Coronary artery (tissue), 2 donors: ENCODE data around the gene SLC19A1.
A peak's percentile ranks its signal among the peaks of the same experiment; 100 is the strongest.

Experiments used
- DNase-seq: peaks from one replicate; pipeline ENCODE4 v3.0.0-alpha.2; 2017; ENCODE audit warnings: low spot score
- H3K27ac ChIP-seq, 2 donors: fragments of 200-600 bp; sonication (generic); one replicate each; pipeline ENCODE4 v1.5.1; 2016 to 2019
- H3K4me3 ChIP-seq: fragments of 200-600 bp; sonication (generic); 2 replicates; pipeline ENCODE4 v1.5.1; 2016; ENCODE audit warnings: mild to moderate bottlenecking, moderate library complexity
- TF ChIP-seq, protein P1 (sequence below): fragments of 200-600 bp; sonication (generic); IDR thresholded peaks from one replicate; pipeline ENCODE4 v1.5.1; 2019; ENCODE audit warnings: antibody characterized with exemption

Gene SLC19A1

DNA sequence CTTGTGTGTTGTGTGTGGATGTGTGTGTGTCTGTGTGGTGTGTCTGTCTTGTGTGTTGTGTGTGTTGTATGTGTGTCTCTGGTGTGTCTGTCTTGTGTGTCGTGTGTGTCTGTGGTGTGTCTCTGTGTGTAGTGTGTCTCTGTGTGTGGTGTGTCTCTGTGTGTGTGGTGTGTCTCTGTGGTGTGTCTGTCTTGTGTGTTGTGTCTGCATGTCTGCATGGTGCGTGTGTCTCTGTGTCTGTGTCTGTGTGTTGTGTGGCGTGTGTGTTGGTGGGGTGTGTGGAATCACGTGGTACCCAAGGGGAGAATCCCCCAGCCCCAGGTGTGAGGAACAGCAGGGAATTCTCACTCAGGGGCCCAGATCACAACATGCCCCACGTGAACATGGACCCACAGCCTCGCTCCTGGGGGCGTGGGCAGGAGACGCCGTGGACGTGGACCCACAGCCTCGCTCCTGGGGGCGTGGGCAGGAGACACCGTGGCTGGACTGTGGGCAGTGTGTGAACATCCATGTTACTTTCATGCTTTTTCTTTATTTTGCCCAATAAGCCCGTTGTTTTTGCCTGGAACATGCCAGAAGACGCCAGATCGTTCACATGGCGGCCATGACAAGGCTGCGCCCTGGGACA is 67.8 kb downstream of the SLC19A1 start:
- no peak for DNase-seq
- TF ChIP-seq, protein P1, sequence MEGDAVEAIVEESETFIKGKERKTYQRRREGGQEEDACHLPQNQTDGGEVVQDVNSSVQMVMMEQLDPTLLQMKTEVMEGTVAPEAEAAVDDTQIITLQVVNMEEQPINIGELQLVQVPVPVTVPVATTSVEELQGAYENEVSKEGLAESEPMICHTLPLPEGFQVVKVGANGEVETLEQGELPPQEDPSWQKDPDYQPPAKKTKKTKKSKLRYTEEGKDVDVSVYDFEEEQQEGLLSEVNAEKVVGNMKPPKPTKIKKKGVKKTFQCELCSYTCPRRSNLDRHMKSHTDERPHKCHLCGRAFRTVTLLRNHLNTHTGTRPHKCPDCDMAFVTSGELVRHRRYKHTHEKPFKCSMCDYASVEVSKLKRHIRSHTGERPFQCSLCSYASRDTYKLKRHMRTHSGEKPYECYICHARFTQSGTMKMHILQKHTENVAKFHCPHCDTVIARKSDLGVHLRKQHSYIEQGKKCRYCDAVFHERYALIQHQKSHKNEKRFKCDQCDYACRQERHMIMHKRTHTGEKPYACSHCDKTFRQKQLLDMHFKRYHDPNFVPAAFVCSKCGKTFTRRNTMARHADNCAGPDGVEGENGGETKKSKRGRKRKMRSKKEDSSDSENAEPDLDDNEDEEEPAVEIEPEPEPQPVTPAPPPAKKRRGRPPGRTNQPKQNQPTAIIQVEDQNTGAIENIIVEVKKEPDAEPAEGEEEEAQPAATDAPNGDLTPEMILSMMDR: no peak

DNA sequence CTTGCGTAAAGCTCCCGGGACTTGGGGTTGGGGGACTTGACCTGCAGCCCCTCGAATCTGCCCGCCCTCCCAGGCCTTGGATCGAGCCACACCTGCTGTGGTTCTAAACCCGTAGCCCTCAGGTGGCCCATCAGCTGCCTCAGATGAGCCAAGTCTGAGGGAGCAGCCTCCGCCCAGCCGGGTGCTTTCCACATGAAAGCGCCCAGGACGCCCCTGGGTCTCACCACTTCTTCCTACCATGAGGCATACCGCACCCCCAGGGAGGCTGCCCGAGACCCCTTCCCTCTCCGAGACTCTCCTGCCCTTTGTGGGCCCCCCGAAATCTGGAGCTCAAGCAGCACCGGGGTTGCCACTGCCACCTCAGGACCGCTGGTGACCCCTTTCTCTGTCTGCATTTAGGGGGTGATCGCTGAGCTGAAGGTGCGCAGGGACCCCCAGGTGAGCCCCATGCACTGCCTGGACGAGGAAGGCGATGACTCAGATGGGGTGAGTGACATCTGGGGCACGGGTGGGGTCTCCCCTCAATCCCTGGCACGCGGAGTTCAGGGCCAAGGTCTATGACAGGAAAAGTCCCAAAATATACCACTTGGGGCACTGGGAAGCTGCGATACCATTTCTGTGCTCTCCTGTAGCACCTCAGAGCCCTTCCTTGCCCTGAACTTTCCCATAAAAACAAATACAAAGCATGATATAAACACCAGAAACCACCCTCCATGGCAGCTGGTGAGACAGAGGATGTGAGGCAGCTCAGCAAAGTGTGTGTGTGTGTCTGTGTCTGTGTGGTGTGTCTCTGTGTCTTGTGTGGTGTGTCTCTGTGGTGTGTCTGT is 68.5 kb downstream of the SLC19A1 start:
- DNase-seq: no peak
- TF ChIP-seq, protein P1: no peak

More for the DNA sequence above, 67.8 kb downstream of the SLC19A1 start:
- Histone ChIP-seq H3K4me3 (no peak overlapping the region), H3K27ac (peak overlapping the region in 1 of 2 donors; percentile 99)

DNA sequence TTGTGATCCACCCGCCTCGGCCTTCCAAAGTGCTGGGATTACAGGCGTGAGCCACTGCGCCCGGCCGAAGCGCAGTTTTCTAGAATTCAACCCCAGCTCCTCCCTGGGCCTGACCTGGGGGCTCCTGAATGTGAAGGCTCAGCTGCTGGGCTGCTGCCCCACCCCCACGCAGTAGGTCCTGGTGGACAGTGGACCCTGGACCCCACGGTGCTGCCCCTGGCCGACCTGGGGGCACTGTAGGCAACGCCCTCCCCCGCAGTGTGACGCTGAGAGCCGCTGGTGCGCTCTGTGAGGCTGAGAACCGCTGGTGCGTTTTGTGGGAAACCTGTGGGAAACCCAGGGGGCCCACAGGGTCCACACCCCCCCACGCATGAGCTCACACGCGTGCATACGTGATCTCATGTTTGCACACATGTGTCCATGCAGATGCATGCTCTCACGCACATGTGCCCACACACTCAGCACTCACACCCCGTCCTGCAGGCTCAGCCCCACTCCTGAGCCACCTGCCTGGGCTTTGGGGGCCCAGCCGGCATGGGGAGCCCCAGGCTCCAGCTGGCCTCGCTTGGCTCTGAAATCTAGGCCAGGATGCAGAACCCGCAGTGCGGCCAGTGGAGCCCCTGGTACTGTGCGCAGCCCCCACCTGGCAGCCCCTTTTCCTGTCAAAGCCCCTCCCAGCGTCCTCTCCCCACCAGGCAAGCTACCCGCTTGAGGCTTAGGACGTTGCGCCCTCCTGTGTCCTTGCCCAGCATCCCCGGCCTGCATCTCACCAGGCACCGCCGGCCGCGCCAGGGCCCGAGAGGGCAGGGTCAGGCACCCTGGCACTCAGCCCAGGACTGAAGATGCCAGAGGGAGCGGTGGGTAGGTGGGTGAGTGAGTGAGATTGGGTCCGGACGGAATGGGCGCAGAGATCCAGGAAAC is 69.5 kb downstream of the SLC19A1 start:
- DNase-seq: no peak
- TF ChIP-seq, protein P1: no peak
- peak overlapping the region in 1 of 2 donors; percentile 99 for H3K27ac ChIP-seq
- no peak overlapping the region for H3K4me3 ChIP-seq

More for the DNA sequence above, 68.5 kb downstream of the SLC19A1 start:
- Histone ChIP-seq H3K4me3 (no peak overlapping the region), H3K27ac (peak overlapping the region in 1 of 2 donors; percentile 99)

DNA sequence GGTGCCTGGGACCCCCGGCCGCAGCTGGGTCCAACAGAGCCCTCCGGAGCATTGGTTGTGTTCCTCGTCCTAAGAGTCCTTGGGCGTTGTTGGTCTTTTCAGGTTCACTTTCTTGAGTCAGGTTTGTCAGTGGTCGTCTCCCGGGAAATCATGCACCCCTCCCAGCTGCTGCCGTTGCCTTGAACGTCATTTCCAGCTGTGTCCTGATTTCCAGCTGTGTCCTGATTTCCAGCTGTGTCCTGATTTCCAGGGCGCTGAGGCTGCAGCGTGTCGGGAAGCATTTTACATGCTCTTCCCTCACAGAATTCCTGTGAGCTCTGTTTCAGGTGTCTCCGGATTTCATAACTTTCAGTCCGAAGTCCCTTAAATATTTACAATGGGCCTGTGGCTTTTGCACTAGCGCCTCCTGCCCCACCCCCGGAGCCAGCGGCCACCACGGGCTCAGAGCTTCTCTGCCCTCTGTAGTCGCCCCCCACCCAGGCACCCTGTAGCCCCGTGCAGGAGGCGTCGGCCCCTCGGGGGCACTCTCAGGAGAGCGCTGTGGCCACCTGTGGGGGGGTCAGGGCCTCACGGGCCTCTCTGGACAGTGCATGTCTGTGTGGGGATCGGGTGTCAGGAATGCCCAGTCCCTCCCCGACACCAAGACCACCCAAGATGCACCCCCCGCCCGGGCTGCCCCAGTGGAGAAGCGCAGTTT is 70.6 kb downstream of the SLC19A1 start:
- H3K4me3 ChIP-seq: peak overlapping the region; percentile 59
- TF ChIP-seq, protein P1: no peak
- H3K27ac ChIP-seq: peak overlapping the region; percentile 81 to 99
- DNase-seq: no peak

DNA sequence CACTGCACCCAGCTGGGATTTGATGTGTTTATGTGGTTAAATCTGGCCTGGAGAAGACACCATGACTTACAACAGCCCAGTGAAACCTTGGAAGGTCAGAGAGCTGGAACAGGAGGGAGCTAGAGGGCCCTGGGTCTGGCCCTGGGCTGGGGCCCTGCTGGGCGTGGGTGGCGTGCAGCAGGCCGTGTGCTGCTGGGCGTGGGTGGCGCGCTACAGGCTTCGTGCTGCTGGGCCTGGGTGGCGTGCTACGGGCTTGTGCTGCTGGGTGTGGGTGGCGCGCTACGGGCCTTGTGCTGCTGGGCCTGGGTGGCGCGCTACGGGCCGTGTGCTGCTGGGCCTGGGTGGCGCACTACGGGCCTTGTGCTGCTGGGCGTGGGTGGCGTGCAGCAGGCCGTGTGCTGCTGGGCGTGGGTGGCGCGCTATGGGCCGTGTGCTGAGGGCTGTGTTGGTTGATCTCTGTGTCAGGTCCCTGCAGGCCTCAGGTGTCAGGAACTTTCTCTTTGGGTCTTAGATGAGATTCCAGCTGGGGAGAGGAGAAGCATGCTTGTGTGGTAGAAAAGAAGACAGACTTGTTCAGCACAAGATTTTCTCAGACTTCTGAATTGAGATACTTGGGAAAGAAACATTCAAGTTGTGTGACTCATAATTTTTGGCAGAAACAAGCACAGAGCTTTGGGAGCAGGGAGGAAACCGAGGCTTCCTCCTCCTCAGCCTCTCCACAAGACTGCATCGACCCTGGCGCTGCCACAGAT is 71.3 kb downstream of the SLC19A1 start:
- DNase-seq: no peak
- peak overlapping the region; percentile 81 to 99 for H3K27ac ChIP-seq
- peak overlapping the region; percentile 59 for H3K4me3 ChIP-seq
- TF ChIP-seq, protein P1: no peak

DNA sequence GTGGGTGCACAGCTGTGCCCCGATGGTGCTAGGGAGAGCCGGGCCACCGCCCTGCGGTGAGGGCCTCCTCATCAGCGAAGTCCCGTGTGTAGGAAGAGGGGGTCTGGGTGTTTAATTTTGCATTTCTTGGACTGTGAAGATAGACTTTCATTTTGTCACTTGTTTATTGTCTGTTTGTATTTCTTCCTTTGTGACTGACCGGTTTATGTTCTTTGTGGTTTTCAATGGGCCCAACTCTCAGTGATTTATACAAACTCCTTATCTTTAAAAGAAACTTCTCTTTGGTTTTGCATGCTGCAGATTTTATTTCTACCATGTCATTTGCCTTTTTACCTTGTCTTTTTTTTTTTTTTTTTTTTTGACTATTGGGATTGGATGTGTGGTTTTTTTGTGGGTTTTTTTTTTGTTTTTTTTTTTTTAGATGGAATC is 72.1 kb downstream of the SLC19A1 start:
- peak overlapping the region; percentile 81 to 99 for H3K27ac ChIP-seq
- TF ChIP-seq, protein P1: no peak
- no peak overlapping the region for H3K4me3 ChIP-seq
- no peak for DNase-seq
